T-helper 17 cell (primary cell): ENCODE measurements around the gene HSPA1L. TPM values are rescaled to one million over a fixed set of nuclear protein-coding genes. Genes with fewer than 3 reads are reported as not detected.
"Not testable (repeated sequence)": the region's sequence is repeated elsewhere in the genome, so short reads cannot be mapped to it uniquely, and the experiment has no call there.

ENCODE experiments used
- ATAC-seq: fragments of 150-1000 bp; cut with Tn5 transposase; 2 replicates; pipeline ENCODE4 v1.10.0; 2021; ENCODE audit warnings: mild to moderate bottlenecking, moderate library complexity
- DNase-seq, 3 donors: peaks; one replicate each; pipeline versions ENCODE4 v3.0.0 to v3.0.0-alpha.2; 2020 to 2021
- H3K9me3 ChIP-seq: one replicate; pipeline ENCODE4 v1.7.0; 2013; ENCODE audit warnings: low read length, mild to moderate bottlenecking; ENCODE audit not compliant: control insufficient read depth, poor library complexity, severe bottlenecking
- H3K27ac Mint-ChIP-seq: one replicate; pipeline ENCODE4 v1.8.0; 2022; ENCODE audit warnings: mild to moderate bottlenecking, moderate library complexity, mixed read lengths
- H3K27me3 Mint-ChIP-seq: one replicate; pipeline ENCODE4 v1.8.0; 2022; ENCODE audit warnings: mixed read lengths
- H3K36me3 Mint-ChIP-seq: one replicate; pipeline ENCODE4 v1.8.0; 2022; ENCODE audit warnings: low read depth, mixed read lengths
- H3K4me1 Mint-ChIP-seq: one replicate; pipeline ENCODE4 v1.8.0; 2022; ENCODE audit warnings: mild to moderate bottlenecking, mixed read lengths
- H3K4me3 Mint-ChIP-seq: one replicate; pipeline ENCODE4 v1.8.0; 2022; ENCODE audit warnings: mild to moderate bottlenecking, moderate library complexity, mixed read lengths
- total RNA-seq, 4 donors: library from RNA in 2 of 4; stranded (reverse) in 2 of 4; gene quantifications; one replicate each; pipeline ENCODE4 v1.2.3 and lab custom pipeline; 2022 to 2026

HSPA1L gene
- total RNA-seq, 2 donors from 2014 or later = 3.4 to 3.5 TPM

DNA sequence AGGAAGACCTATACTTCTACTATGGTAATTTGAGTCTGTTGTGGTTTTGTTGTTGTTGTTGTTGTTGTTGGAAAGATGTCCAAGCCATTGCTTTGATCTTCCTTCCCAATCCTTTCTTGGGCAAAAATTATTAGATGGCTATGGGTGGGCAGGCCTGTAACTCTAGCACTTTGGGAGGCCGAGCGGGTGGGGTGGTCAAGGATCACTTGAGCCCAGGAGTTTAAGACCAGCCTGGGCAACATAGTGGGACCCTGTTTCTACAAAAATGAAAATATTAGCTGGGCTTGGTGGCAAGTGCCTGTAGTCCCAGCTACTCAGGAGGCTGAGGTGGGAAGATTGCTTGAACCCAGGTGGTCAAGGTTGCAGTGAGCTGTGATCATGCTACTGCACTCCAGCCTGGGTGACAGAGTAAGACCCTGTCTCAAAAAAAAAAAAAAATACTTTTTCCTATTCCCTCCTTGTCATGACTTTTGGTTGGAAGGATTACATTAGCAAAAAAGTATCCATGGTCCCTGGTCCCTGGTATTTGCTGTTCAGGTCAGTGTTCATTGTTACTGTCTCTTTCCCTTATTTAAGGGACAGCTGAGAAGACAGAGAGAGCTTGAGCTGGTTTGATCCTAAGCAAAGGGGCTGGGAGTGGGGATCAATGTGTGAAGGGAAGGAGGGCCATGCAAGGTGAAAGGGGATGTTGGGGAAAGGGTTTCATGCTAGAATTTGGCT, 35.8 kb upstream of the HSPA1L start:
- no peaks in the 10 kb centered on the region for H3K36me3 Mint-ChIP-seq
- H3K27ac Mint-ChIP-seq = no peak overlapping the region
- H3K4me1 Mint-ChIP-seq = no peaks in the 10 kb centered on the region
- H3K4me3 Mint-ChIP-seq = no peak overlapping the region
- no peaks in the 10 kb centered on the region for H3K27me3 Mint-ChIP-seq
- ATAC-seq (no peak), DNase-seq (no peak)
- H3K9me3 ChIP-seq = no peaks in the 10 kb centered on the region

- ATAC-seq = no peak
- no peak overlapping the region for H3K27ac Mint-ChIP-seq
- DNase-seq = no peak
- no peaks in the 10 kb centered on the region for H3K4me1 Mint-ChIP-seq
- H3K27me3 Mint-ChIP-seq = no peaks in the 10 kb centered on the region
- H3K36me3 Mint-ChIP-seq = no peaks in the 10 kb centered on the region
- H3K4me3 Mint-ChIP-seq = no peak overlapping the region
- no peaks in the 10 kb centered on the region for H3K9me3 ChIP-seq
These were observed 32.3 kb upstream of the HSPA1L start for GRCh38 chr6:31847276-31847978.

DNA sequence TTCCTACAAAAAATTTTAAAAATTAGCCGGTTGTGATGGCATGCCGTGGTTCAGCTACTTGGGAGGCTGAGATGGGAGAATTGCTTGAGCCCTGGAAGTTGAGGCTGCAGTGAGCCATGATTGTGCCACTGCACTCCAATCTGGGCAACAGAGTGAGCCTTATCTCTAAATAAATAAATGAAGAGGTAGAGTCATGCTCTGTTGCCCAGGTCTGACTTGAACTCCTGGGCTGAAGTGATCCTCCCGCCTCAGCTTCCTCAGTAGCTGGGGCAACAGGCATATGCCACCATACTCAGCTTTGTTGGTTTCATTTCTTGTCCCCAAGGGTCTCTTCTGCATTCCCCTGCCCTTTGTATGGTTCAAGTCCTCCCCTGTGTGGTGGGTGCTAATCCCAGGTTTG, 29.4 kb upstream of the HSPA1L start:
- H3K36me3 Mint-ChIP-seq = no peaks in the 10 kb centered on the region
- H3K9me3 ChIP-seq = no peaks in the 10 kb centered on the region
- no peak overlapping the region for H3K27ac Mint-ChIP-seq
- no peak overlapping the region for H3K4me3 Mint-ChIP-seq
- H3K4me1 Mint-ChIP-seq = no peaks in the 10 kb centered on the region
- no peak for DNase-seq
- H3K27me3 Mint-ChIP-seq = no peaks in the 10 kb centered on the region
- no peak for ATAC-seq

- Mint-ChIP-seq H3K4me3 (no peak overlapping the region), H3K27ac (no peak overlapping the region), H3K27me3 (no peaks in the 10 kb centered on the region), H3K4me1 (peaks cover 7% of the 10 kb centered on the region), H3K36me3 (peaks cover 3% of the 10 kb centered on the region)
- no peaks in the 10 kb centered on the region for H3K9me3 ChIP-seq
- DNase-seq (no peak), ATAC-seq (no peak)
These were observed 27.0 kb upstream of the HSPA1L start for GRCh38 chr6:31842053-31842452.

- Mint-ChIP-seq H3K27ac (peak overlapping the region; percentile 39), H3K4me1 (peaks cover 20% of the 10 kb centered on the region)
- not testable (repeated sequence) for ATAC-seq, H3K36me3 Mint-ChIP-seq, H3K4me3 Mint-ChIP-seq, H3K27me3 Mint-ChIP-seq, H3K9me3 ChIP-seq, DNase-seq
These were observed 24.7 kb upstream of the HSPA1L start for GRCh38 chr6:31839779-31840126.

- peak overlapping the region; percentile 2 for H3K4me3 Mint-ChIP-seq
- peak overlapping the region; percentile 39 for H3K27ac Mint-ChIP-seq
- peaks cover 5% of the 10 kb centered on the region for H3K36me3 Mint-ChIP-seq
- peaks cover 25% of the 10 kb centered on the region for H3K4me1 Mint-ChIP-seq
- no peaks in the 10 kb centered on the region for H3K9me3 ChIP-seq
- DNase-seq = no peak
- ATAC-seq = no peak
- H3K27me3 Mint-ChIP-seq = no peaks in the 10 kb centered on the region
These were observed 23.9 kb upstream of the HSPA1L start for GRCh38 chr6:31838968-31839367.

DNA sequence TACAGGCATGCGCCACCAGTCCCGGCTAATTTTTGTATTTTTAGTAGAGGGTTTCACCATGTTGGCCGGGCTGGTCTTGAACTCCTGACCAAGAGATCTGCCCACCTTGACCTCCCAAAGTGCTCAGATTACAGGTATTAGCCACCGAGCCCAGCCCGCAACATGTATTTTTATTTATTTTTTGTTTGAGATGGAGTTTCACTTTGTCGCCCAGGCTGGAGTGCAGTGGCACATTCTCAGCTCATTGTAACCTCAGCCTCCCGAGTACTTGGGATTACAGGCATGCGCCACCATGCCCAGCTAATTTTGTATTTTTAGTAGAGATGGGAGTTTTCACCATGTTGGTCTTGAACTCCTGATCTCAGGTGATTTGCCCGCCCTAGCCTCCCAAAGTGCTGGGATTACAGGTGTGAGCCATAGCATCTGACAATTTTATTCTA, 23.1 kb upstream of the HSPA1L start:
- not testable (repeated sequence) for H3K27me3 Mint-ChIP-seq, H3K36me3 Mint-ChIP-seq, H3K9me3 ChIP-seq, ATAC-seq, DNase-seq
- Mint-ChIP-seq H3K4me3 (peak overlapping the region; percentile 98), H3K4me1 (peaks cover 27% of the 10 kb centered on the region), H3K27ac (peak overlapping the region; percentile 100)

DNA sequence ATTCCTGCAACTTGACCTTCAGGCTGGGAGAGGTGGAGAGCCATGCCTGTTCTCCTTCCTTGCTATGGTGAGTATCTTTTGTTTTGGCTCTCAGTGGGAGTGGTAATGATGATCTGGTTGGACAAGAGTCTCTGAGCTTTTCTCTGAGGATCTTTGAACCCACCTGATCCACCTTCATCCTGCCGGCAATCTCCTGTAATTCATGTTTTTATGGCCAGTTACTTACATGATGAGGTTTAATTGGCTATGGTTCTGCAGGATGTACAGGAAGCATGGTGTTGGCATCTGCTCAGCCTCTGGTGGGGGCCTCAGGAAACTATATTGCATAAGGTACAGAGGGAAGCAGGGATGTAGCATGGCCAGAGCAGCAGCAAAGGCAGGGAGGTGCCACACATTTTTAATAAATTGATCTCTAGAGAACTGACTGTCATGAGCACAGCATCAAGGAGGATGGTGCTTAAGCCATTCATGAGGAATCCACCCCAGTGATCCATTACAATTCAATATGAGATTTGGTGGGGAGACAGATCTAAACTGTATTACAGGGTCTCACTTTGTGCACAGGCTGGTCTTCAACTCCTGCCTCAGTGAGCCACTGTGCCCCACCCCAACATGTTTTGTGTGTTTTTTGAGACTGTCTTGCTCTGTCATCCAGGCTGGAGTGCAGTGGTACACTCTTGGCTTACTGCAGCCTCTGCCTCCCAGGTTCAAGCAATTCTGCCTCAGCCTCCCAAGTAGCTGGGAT, 22.5 kb upstream of the HSPA1L start:
- H3K4me1 Mint-ChIP-seq = peaks cover 27% of the 10 kb centered on the region
- no peaks in the 10 kb centered on the region for H3K9me3 ChIP-seq
- H3K36me3 Mint-ChIP-seq = peaks cover 5% of the 10 kb centered on the region
- H3K27ac Mint-ChIP-seq = peak overlapping the region; percentile 100
- no peak for DNase-seq
- no peak for ATAC-seq
- H3K4me3 Mint-ChIP-seq = peak overlapping the region; percentile 98
- no peaks in the 10 kb centered on the region for H3K27me3 Mint-ChIP-seq

DNA sequence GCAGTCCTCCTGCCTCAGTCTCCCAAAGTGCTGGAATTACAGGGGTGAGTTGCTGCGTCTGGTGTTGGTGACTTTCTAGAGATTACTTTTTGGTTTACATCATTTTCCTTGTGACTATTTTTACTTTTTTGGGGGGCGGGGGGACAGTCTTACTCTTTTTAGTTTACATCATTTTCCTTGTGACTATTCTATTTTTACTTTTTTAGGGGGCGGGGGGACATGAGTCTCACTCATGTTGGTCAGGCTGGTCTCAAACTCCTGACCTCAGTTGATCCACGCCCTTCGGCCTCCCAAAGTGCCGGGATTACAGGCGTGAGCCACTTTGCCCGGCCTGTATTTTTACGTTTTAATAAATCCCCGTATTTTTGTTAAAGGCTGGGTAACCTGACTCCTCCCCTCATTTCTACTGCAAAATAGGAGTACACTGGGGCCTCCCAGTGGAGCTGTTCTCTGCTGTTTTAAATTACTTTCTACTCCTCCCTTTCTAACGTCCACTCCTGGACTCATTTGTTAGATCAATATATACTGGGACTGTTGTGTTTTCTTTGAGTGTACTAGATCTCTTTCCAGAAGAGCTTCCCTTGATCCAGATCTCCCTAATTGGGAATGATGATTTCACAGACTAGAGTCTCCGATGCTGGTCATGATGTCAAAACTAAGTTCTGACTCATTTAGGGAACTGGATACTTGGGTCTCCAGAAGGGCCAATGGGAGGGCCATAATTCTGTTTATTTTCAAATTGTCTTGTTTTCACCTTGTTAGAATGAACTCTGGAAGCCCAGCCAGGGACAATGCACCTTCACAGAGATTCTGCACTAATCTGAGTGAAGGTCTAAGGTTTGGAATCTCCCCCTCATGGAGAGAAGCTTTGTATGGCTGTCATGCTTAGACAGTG, 21.6 kb upstream of the HSPA1L start:
- no peaks in the 10 kb centered on the region for H3K9me3 ChIP-seq
- DNase-seq (no peak), ATAC-seq (peak; percentile 22)
- Mint-ChIP-seq H3K27ac (peak overlapping the region; percentile 100), H3K4me3 (peak overlapping the region; percentile 98), H3K36me3 (peaks cover 5% of the 10 kb centered on the region), H3K4me1 (peaks cover 27% of the 10 kb centered on the region), H3K27me3 (no peaks in the 10 kb centered on the region)

GRCh38 chr6:31836047-31836473, 21.0 kb upstream of the HSPA1L start:
- Mint-ChIP-seq H3K27me3 (no peaks in the 10 kb centered on the region), H3K4me3 (peak overlapping the region; percentile 98), H3K4me1 (peaks cover 27% of the 10 kb centered on the region), H3K27ac (peak overlapping the region; percentile 100), H3K36me3 (peaks cover 5% of the 10 kb centered on the region)
- ATAC-seq (no peak), DNase-seq (no peak)
- no peaks in the 10 kb centered on the region for H3K9me3 ChIP-seq

DNA sequence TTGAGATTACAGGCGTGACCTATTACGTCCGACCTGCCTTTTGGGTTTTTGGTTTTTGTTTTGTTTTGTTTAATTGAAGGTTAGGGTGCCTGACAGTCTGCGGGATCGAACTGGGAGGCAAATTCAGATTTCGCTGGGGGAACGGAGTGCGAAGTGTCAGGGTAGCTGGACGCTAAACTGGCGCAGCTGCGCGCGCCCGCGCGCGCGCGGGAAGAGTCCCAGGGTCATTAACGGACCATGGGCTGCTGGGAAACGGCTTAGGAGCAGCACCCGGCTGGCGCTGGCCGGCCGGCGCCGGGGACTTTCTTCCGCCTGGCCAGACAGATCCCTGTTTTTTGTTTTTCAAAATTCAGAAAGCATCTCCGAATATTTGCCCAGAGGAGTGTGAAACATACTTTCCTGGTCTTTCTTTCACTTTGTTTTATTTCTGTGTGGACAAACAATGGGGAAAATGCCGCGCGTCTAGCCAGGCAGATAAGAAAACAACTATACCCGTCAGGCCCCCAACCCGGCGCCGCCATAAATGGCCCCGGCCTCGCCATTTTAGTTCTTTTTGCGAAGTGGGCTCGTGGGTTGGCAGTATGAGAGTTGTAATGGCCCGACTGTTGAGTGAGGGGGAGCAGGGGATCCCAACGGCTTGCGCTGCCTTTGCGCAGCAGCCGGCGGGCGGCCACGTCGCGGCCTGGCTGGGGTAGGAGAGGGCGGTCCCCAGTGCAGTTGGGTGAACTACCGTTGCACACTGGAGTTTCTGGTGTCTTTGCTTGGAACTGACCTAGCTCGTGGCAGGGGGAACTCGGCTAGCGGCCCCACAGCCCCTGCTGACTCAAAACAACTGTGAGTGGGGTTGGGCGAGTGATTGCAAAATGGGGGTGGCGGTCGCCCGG, 19.5 kb upstream of the HSPA1L start:
- DNase-seq = peak; percentile 57 to 77 (median 67)
- peak; percentile 75 for ATAC-seq
- H3K9me3 ChIP-seq = no peaks in the 10 kb centered on the region
- H3K4me1 Mint-ChIP-seq = peaks cover 37% of the 10 kb centered on the region
- peak overlapping the region; percentile 100 for H3K27ac Mint-ChIP-seq
- no peaks in the 10 kb centered on the region for H3K27me3 Mint-ChIP-seq
- peak overlapping the region; percentile 98 for H3K4me3 Mint-ChIP-seq
- peaks cover 5% of the 10 kb centered on the region for H3K36me3 Mint-ChIP-seq
